ENCODE data around the gene C4orf50.

DNA sequence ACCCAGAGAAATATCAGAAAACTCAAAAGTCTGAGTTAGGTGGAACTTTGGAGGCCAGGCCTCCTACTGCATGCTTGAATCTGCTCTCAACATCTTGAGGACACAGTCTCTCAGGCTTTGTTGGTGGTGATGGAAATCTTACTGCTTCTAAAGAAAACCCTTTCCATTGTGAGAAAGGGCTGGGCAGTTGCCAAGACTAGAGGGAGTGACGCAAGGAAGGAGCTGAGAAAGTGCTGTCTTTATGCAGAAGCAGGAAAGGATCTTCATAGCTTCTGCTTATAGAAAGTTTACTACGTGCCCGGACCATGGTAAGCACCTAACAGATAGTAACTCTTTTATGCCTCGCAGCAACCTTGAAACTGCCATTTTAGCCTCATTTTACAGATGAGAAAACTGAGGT lies 122.9 kb downstream of the C4orf50 start:
- TF ChIP-seq, protein P1, sequence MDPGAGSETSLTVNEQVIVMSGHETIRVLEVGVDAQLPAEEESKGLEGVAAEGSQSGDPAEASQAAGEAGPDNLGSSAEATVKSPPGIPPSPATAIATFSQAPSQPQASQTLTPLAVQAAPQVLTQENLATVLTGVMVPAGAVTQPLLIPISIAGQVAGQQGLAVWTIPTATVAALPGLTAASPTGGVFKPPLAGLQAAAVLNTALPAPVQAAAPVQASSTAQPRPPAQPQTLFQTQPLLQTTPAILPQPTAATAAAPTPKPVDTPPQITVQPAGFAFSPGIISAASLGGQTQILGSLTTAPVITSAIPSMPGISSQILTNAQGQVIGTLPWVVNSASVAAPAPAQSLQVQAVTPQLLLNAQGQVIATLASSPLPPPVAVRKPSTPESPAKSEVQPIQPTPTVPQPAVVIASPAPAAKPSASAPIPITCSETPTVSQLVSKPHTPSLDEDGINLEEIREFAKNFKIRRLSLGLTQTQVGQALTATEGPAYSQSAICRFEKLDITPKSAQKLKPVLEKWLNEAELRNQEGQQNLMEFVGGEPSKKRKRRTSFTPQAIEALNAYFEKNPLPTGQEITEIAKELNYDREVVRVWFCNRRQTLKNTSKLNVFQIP (CRISPR knock-in tag; IDR thresholded peaks at IDR 0.05; ENCODE audit: borderline replicate concordance, low read depth): no peak
- TF ChIP-seq, protein P2, sequence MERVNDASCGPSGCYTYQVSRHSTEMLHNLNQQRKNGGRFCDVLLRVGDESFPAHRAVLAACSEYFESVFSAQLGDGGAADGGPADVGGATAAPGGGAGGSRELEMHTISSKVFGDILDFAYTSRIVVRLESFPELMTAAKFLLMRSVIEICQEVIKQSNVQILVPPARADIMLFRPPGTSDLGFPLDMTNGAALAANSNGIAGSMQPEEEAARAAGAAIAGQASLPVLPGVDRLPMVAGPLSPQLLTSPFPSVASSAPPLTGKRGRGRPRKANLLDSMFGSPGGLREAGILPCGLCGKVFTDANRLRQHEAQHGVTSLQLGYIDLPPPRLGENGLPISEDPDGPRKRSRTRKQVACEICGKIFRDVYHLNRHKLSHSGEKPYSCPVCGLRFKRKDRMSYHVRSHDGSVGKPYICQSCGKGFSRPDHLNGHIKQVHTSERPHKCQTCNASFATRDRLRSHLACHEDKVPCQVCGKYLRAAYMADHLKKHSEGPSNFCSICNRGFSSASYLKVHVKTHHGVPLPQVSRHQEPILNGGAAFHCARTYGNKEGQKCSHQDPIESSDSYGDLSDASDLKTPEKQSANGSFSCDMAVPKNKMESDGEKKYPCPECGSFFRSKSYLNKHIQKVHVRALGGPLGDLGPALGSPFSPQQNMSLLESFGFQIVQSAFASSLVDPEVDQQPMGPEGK (CRISPR knock-in tag; IDR thresholded peaks at IDR 0.05; ENCODE audit: borderline replicate concordance): no peak
- TF ChIP-seq ZFP3 (CRISPR knock-in tag; IDR thresholded peaks at IDR 0.05) (no peak), ZFP30 (CRISPR knock-in tag; IDR thresholded peaks at IDR 0.05) (no peak), ARNTL (CRISPR knock-in tag; IDR thresholded peaks at IDR 0.05; ENCODE audit: borderline replicate concordance, low read depth) (no peak), ZNF8 (CRISPR knock-in tag; IDR thresholded peaks at IDR 0.05) (no peak)
- TF ChIP-seq, protein P3, sequence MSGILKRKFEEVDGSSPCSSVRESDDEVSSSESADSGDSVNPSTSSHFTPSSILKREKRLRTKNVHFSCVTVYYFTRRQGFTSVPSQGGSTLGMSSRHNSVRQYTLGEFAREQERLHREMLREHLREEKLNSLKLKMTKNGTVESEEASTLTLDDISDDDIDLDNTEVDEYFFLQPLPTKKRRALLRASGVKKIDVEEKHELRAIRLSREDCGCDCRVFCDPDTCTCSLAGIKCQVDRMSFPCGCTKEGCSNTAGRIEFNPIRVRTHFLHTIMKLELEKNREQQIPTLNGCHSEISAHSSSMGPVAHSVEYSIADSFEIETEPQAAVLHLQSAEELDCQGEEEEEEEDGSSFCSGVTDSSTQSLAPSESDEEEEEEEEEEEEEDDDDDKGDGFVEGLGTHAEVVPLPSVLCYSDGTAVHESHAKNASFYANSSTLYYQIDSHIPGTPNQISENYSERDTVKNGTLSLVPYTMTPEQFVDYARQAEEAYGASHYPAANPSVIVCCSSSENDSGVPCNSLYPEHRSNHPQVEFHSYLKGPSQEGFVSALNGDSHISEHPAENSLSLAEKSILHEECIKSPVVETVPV (CRISPR knock-in tag; IDR thresholded peaks at IDR 0.05): no peak

Data from SK-N-SH treated with all-trans-retinoic acid at 6 μM for 48 hours (cell line).